DND-41 (cell line): ENCODE measurements around the gene AKAP13.

Experiments
- ATAC-seq: fragments of 200-7000 bp; cut with Tn5 transposase; 3 replicates; pipeline ENCODE4 v1.9.1; 2021; ENCODE audit warnings: low read depth; ENCODE audit not compliant: insufficient read depth
- DNase-seq: peaks from one replicate; pipeline ENCODE4 v3.0.0-alpha.2; 2020
- H2AFZ ChIP-seq: 2 replicates; pipeline ENCODE4 v1.6.0; 2012; ENCODE audit warnings: low read depth, low read length
- H3K27ac ChIP-seq: 2 replicates; pipeline ENCODE4 v1.5.1; 2012; ENCODE audit warnings: low read length, inconsistent platforms
- H3K27me3 ChIP-seq: fragments of 200-600 bp; sonication (generic); 2 replicates; pipeline ENCODE4 v1.6.0; 2012; ENCODE audit warnings: low read length, mild to moderate bottlenecking, inconsistent platforms; ENCODE audit not compliant: insufficient read depth, poor library complexity
- H3K36me3 ChIP-seq: 2 replicates; pipeline ENCODE4 v1.5.1; 2012; ENCODE audit warnings: low read length, inconsistent platforms; ENCODE audit not compliant: insufficient read depth
- H3K4me1 ChIP-seq: 2 replicates; pipeline ENCODE4 v1.5.1; 2012; ENCODE audit warnings: mild to moderate bottlenecking, low read length; ENCODE audit not compliant: insufficient read depth
- H3K4me2 ChIP-seq: 2 replicates; pipeline ENCODE4 v1.6.0; 2012; ENCODE audit warnings: mild to moderate bottlenecking, moderate library complexity, low read length, inconsistent platforms; ENCODE audit not compliant: insufficient read depth
- H3K4me3 ChIP-seq, 2 experiments: fragments of 200-600 bp in 1 of 2; shearing (Covaris generic) in 1 of 2; 2 replicates each; pipeline ENCODE4 v1.5.1; 2012 to 2016; ENCODE audit warnings: inconsistent platforms in 2 of 2, low read length in 2 of 2, mild to moderate bottlenecking in 2 of 2, low read depth in 1 of 2, moderate library complexity in 1 of 2
- H3K79me2 ChIP-seq: 2 replicates; pipeline ENCODE4 v1.6.0; 2012; ENCODE audit warnings: low read length, inconsistent platforms; ENCODE audit not compliant: insufficient read depth
- H3K9ac ChIP-seq: 2 replicates; pipeline ENCODE4 v1.6.0; 2012; ENCODE audit warnings: low read depth, mild to moderate bottlenecking, inconsistent platforms, low read length, moderate library complexity
- H3K9me3 ChIP-seq: 2 replicates; pipeline ENCODE4 v1.5.1; 2012; ENCODE audit warnings: low read length, moderate library complexity, mild to moderate bottlenecking, inconsistent platforms; ENCODE audit not compliant: insufficient read depth, severe bottlenecking
- H4K20me1 ChIP-seq: 2 replicates; pipeline ENCODE4 v1.6.0; 2012; ENCODE audit warnings: low read length; ENCODE audit not compliant: insufficient read depth
- CTCF ChIP-seq: IDR thresholded peaks from 2 replicates; pipeline ENCODE4 v1.5.1; 2012; ENCODE audit warnings: borderline replicate concordance, low read length, moderate library complexity, mild to moderate bottlenecking; ENCODE audit not compliant: poor library complexity, severe bottlenecking; ENCODE audit errors: extremely low read depth
- EZH2 ChIP-seq: IDR thresholded peaks from 3 replicates; pipeline ENCODE4 v1.6.1; 2012; ENCODE audit warnings: borderline replicate concordance, low read depth, mild to moderate bottlenecking, moderate library complexity, low read length, inconsistent platforms; ENCODE audit not compliant: severe bottlenecking

Gene AKAP13

GRCh38 chr15:85393210-85393609, 12.8 kb downstream of the AKAP13 start:
- no peaks in the 10 kb centered on the region for H3K9me3 ChIP-seq
- H3K79me2 ChIP-seq = peaks cover 31% of the 10 kb centered on the region; the same call in 1 of the 2 replicates
- ATAC-seq = no peak
- H3K27me3 ChIP-seq = no peaks in the 10 kb centered on the region
- TF ChIP-seq CTCF (no peak), EZH2 (no peak)
- peaks cover 21% of the 10 kb centered on the region; the same call in 1 of the 2 replicates for H4K20me1 ChIP-seq
- H3K4me3 ChIP-seq = no peak overlapping the region
- H3K36me3 ChIP-seq = no peaks in the 10 kb centered on the region
- DNase-seq = no peak
- H3K27ac ChIP-seq = no peak overlapping the region
- no peak overlapping the region for H3K4me2 ChIP-seq
- no peaks in the 10 kb centered on the region for H3K4me1 ChIP-seq
- H3K9ac ChIP-seq = no peak overlapping the region
- no peak overlapping the region for H2AFZ ChIP-seq

- H3K4me3 ChIP-seq = no peak overlapping the region
- H3K79me2 ChIP-seq = peaks cover 29% of the 10 kb centered on the region; the same call in 1 of the 2 replicates
- no peaks in the 10 kb centered on the region for H3K36me3 ChIP-seq
- TF ChIP-seq CTCF (no peak), EZH2 (no peak)
- H2AFZ ChIP-seq = no peak overlapping the region
- no peak overlapping the region for H3K9ac ChIP-seq
- H3K4me2 ChIP-seq = no peak overlapping the region
- no peak overlapping the region for H3K27ac ChIP-seq
- no peaks in the 10 kb centered on the region for H3K9me3 ChIP-seq
- DNase-seq (no peak), ATAC-seq (no peak)
- peaks cover 16% of the 10 kb centered on the region; the same call in 1 of the 2 replicates for H4K20me1 ChIP-seq
- H3K4me1 ChIP-seq = no peaks in the 10 kb centered on the region
- no peaks in the 10 kb centered on the region for H3K27me3 ChIP-seq
These were observed 14.3 kb downstream of the AKAP13 start for GRCh38 chr15:85394554-85395333.

- no peak for ATAC-seq
These were observed 16.2 kb downstream of the AKAP13 start for GRCh38 chr15:85396554-85396953.

More at GRCh38 chr15:85396554-85396953, 16.2 kb downstream of the AKAP13 start:
- no peaks in the 10 kb centered on the region for H3K36me3 ChIP-seq
- H3K79me2 ChIP-seq = peaks cover 23% of the 10 kb centered on the region; the same call in 1 of the 2 replicates
- no peak overlapping the region for H3K27ac ChIP-seq
- H3K4me1 ChIP-seq = no peaks in the 10 kb centered on the region
- H4K20me1 ChIP-seq = peaks cover 10% of the 10 kb centered on the region; the same call in 1 of the 2 replicates
- no peaks in the 10 kb centered on the region for H3K9me3 ChIP-seq
- H3K4me2 ChIP-seq = no peak overlapping the region
- TF ChIP-seq EZH2 (no peak), CTCF (no peak)
- no peak overlapping the region for H3K9ac ChIP-seq
- no peak overlapping the region for H3K4me3 ChIP-seq
- no peak overlapping the region for H2AFZ ChIP-seq
- DNase-seq = no peak
- no peaks in the 10 kb centered on the region for H3K27me3 ChIP-seq
